ENCODE data around the gene ZGLP1.
A peak's percentile ranks its signal among the peaks of the same experiment; 100 is the strongest.

Gene ZGLP1

DNA sequence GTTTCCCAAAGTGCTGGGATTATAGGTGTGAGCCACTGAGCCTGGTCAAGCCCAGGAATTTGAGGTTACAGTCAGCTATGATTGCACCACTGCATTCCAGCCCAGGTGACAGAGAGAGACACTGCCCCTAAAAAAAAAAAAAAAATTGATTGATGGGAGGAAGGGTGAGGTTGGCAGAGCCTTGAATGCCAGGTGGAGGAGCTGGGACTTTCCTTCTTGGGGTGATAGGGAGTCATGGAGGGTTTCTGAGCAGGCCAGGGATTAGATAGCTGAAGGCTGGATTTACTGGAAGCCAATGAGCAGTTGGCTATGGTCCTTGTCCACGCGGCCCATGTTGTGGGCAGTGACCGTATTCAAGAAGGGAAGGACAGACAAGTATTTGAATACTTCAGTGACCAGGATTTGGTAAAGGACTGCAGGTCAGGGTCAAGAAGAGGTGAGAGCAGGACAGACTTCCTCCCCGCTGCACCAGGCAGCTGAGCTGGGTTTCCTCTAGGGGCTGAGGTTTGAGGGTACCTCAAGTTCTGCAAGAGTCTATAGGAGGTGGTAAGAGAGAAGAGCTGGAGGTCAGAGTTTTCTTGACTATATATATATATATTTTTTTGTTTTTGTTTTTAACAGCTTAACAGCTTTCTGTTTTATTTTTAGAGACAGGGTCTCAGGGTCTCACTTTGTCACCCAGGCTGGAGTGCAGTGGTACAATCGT is 29.7 kb downstream of the ZGLP1 start:
- no peak overlapping the region for H3K27ac ChIP-seq (ENCODE audit: low read depth, low read length)
- peaks cover 0 to 73% (median 40%) of the 10 kb centered on the region in 5 donors for H3K36me3 ChIP-seq (ENCODE audit: control insufficient read depth in 5 of 5, insufficient read depth in 5 of 5, low read length in 5 of 5)
- H3K27me3 ChIP-seq (ENCODE audit: control insufficient read depth in 5 of 5, insufficient read depth in 4 of 5, low read length in 5 of 5), result no peaks in the 10 kb centered on the region
- no peak overlapping the region for H3K9ac ChIP-seq (ENCODE audit: low read length in 5 of 5)
- no peak overlapping the region for H3K4me3 ChIP-seq (ENCODE audit: low read depth in 1 of 5, low read length in 5 of 5)
- H3K4me1 ChIP-seq (ENCODE audit: control insufficient read depth in 5 of 5, insufficient read depth in 5 of 5, low read length in 5 of 5), result peaks cover 0 to 3% (median 0%) of the 10 kb centered on the region in 5 donors
- no peaks in the 10 kb centered on the region for H3K9me3 ChIP-seq (ENCODE audit: control insufficient read depth in 5 of 5, low read length in 5 of 5)

DNA sequence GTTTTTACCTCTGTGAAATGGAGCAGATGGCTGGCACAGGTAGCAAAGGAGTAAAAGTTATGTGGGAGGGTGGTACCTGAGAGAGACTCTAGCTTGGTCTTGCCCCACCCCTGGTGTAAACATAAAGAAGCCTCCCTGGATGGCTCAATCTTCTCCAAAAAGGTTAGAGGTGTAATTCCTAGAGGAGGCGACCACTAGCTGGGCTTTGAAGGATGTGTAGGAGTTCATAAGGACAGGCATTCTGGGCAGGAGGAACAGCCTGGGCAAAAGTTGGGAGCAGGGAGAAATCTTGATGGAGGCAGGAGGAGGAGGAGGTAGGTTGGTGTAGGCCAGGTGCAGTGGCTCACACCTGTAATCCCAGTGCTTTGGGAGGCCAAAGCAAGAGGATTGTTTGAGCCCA is 30.7 kb downstream of the ZGLP1 start:
- Histone ChIP-seq H3K27ac (ENCODE audit: low read depth, low read length) (no peak overlapping the region), H3K9me3 (ENCODE audit: control insufficient read depth in 5 of 5, low read length in 5 of 5) (no peaks in the 10 kb centered on the region), H3K9ac (ENCODE audit: low read length in 5 of 5) (no peak overlapping the region), H3K4me3 (ENCODE audit: low read depth in 1 of 5, low read length in 5 of 5) (no peak overlapping the region), H3K4me1 (ENCODE audit: control insufficient read depth in 5 of 5, insufficient read depth in 5 of 5, low read length in 5 of 5) (peaks cover 0 to 4% (median 0%) of the 10 kb centered on the region in 5 donors), H3K27me3 (ENCODE audit: control insufficient read depth in 5 of 5, insufficient read depth in 4 of 5, low read length in 5 of 5) (no peaks in the 10 kb centered on the region), H3K36me3 (ENCODE audit: control insufficient read depth in 5 of 5, insufficient read depth in 5 of 5, low read length in 5 of 5) (peaks cover 0 to 70% (median 34%) of the 10 kb centered on the region in 5 donors)

DNA sequence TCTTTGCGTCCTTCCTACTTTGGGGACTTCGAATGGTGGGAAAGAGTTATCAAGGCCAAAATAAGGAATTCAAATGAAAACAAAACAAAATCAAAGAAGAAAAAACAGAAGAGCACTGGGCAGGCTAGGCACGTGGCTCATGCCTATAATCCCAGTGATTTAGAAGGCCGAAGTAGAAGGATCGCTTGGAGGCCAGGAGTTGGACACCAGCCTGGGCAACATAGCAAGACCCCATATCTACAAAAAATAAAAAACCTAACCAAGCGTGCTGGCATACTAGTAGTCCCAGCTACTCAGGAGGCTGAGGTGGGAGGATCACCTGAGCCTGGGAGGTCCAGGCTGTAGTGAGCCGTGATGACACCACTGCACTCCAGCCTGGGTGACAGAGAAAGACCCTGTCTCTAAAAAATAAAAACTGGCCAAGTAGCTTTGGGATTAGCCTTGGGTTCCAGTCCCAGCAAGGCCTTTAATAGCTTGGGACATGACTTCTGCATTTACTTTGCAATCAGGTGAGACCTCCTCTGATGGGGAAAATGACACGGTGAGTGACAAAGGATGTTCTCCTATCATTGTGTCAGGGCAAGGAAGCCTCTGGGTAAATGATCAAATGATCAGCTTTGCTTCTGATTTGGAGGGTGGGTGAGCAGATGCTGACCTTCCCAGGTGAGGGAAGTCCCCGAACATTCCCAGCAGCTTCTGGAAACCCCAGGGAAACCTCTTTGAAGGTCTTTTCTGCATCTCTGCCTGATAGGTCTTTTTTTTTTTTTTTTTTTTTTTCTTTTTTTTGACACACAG is 31.6 kb downstream of the ZGLP1 start:
- H3K9me3 ChIP-seq (ENCODE audit: control insufficient read depth in 5 of 5, low read length in 5 of 5), result no peaks in the 10 kb centered on the region

DNA sequence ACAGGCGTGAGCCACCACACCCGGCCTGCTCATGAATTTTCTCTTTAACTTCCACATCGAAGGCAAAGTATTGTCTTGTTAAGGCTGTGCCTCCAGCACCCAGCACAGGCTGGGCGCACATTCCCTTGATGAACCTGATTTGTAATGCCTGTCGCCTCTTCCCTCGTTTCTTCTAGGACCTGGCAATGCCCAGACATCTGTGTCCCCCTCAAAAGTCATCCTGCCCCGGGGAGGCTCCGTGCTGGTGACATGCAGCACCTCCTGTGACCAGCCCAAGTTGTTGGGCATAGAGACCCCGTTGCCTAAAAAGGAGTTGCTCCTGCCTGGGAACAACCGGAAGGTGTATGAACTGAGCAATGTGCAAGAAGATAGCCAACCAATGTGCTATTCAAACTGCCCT is 35.0 kb downstream of the ZGLP1 start:
- Histone ChIP-seq H3K4me3 (ENCODE audit: low read depth in 1 of 5, low read length in 5 of 5) (no peak overlapping the region), H3K27me3 (ENCODE audit: control insufficient read depth in 5 of 5, insufficient read depth in 4 of 5, low read length in 5 of 5) (peaks cover 0 to 16% (median 0%) of the 10 kb centered on the region in 5 donors), H3K9me3 (ENCODE audit: control insufficient read depth in 5 of 5, low read length in 5 of 5) (peaks cover 0 to 1% (median 0%) of the 10 kb centered on the region in 5 donors), H3K36me3 (ENCODE audit: control insufficient read depth in 5 of 5, insufficient read depth in 5 of 5, low read length in 5 of 5) (peaks cover 0 to 41% (median 24%) of the 10 kb centered on the region in 5 donors), H3K9ac (ENCODE audit: low read length in 5 of 5) (no peak overlapping the region), H3K4me1 (ENCODE audit: control insufficient read depth in 5 of 5, insufficient read depth in 5 of 5, low read length in 5 of 5) (peaks cover 10 to 38% (median 24%) of the 10 kb centered on the region in 5 donors), H3K27ac (ENCODE audit: low read depth, low read length) (no peak overlapping the region)

More for the DNA sequence above, 31.6 kb downstream of the ZGLP1 start:
- no peak overlapping the region for H3K9ac ChIP-seq (ENCODE audit: low read length in 5 of 5)
- no peaks in the 10 kb centered on the region for H3K27me3 ChIP-seq (ENCODE audit: control insufficient read depth in 5 of 5, insufficient read depth in 4 of 5, low read length in 5 of 5)
- peaks cover 0 to 60% (median 25%) of the 10 kb centered on the region in 5 donors for H3K36me3 ChIP-seq (ENCODE audit: control insufficient read depth in 5 of 5, insufficient read depth in 5 of 5, low read length in 5 of 5)
- H3K4me3 ChIP-seq (ENCODE audit: low read depth in 1 of 5, low read length in 5 of 5), result no peak overlapping the region
- peaks cover 0 to 5% (median under 1%) of the 10 kb centered on the region in 5 donors for H3K4me1 ChIP-seq (ENCODE audit: control insufficient read depth in 5 of 5, insufficient read depth in 5 of 5, low read length in 5 of 5)
- no peak overlapping the region for H3K27ac ChIP-seq (ENCODE audit: low read depth, low read length)

DNA sequence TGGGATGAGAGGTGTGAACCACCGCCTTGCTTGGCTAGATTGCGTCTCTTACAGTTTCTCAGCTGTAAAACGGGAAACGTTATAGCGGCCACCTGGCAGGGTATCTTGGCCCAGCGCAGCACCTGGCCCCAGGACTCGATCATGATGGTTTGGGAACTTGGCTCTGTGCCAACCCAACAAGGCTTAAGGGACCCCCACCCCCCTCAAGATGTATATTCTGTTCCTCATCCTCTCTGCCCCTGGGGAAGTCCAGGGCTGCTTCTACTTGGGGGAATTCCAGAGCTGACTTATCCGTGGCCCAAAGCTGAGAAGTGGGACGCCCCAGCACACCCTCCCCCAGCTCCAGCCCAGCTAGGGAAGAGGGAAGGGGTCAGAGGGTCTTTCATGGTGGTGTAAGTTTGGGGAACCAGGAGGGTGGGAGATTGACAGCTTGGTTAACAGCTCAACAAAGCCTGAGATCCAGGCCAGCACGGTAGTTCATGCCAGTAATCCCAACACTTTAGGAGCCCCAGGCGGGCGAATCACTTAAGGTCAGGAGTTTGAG is 38.0 kb downstream of the ZGLP1 start:
- Histone ChIP-seq H3K9ac (ENCODE audit: low read length in 5 of 5) (peak overlapping the region in 4 of 5 donors; percentile 65 to 83 (median 80)), H3K9me3 (ENCODE audit: control insufficient read depth in 5 of 5, low read length in 5 of 5) (peaks cover 0 to 3% (median 0%) of the 10 kb centered on the region in 5 donors), H3K36me3 (ENCODE audit: control insufficient read depth in 5 of 5, insufficient read depth in 5 of 5, low read length in 5 of 5) (peaks cover 0 to 16% (median 11%) of the 10 kb centered on the region in 5 donors), H3K4me3 (ENCODE audit: low read depth in 1 of 5, low read length in 5 of 5) (peak overlapping the region; percentile 61 to 82 (median 78)), H3K4me1 (ENCODE audit: control insufficient read depth in 5 of 5, insufficient read depth in 5 of 5, low read length in 5 of 5) (peaks cover 21 to 57% (median 35%) of the 10 kb centered on the region in 5 donors), H3K27ac (ENCODE audit: low read depth, low read length) (peak overlapping the region; percentile 88), H3K27me3 (ENCODE audit: control insufficient read depth in 5 of 5, insufficient read depth in 4 of 5, low read length in 5 of 5) (peaks cover 0 to 20% (median 0%) of the 10 kb centered on the region in 5 donors)

DNA sequence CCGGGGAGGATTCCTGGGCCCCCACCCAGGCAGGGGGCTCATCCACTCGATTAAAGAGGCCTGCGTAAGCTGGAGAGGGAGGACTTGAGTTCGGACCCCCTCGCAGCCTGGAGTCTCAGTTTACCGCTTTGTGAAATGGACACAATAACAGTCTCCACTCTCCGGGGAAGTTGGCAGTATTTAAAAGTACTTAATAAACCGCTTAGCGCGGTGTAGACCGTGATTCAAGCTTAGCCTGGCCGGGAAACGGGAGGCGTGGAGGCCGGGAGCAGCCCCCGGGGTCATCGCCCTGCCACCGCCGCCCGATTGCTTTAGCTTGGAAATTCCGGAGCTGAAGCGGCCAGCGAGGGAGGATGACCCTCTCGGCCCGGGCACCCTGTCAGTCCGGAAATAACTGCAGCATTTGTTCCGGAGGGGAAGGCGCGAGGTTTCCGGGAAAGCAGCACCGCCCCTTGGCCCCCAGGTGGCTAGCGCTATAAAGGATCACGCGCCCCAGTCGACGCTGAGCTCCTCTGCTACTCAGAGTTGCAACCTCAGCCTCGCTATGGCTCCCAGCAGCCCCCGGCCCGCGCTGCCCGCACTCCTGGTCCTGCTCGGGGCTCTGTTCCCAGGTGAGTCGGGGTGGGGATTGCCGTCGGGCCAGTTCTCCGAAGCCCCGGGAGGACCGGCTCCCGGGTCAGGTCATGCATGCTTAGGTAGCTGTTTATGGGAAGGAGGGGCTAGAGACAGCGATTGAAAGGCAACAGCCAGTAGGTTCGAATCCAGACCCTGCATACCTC is 38.8 kb downstream of the ZGLP1 start, which contains the start of gene ICAM1:
Gene ICAM1, plus strand, starts transcription at position 505 of the 779 bp plus-strand sequence. Its CDS starts 40 bp downstream, at position 545.
- peak within 1 kb of the TSS; percentile 70 to 87 (median 83) for H3K9ac ChIP-seq (ENCODE audit: low read length in 5 of 5)
- H3K4me1 ChIP-seq (ENCODE audit: control insufficient read depth in 5 of 5, insufficient read depth in 5 of 5, low read length in 5 of 5), result peaks cover 21 to 57% (median 35%) of the 10 kb centered on the region in 5 donors
- H3K27ac ChIP-seq (ENCODE audit: low read depth, low read length), result peak within 1 kb of the TSS; percentile 88
- H3K36me3 ChIP-seq (ENCODE audit: control insufficient read depth in 5 of 5, insufficient read depth in 5 of 5, low read length in 5 of 5), result peaks cover 0 to 13% (median 9%) of the 10 kb centered on the region in 5 donors
- peak within 1 kb of the TSS; percentile 61 to 82 (median 78) for H3K4me3 ChIP-seq (ENCODE audit: low read depth in 1 of 5, low read length in 5 of 5)
- peaks cover 0 to 20% (median 0%) of the 10 kb centered on the region in 5 donors for H3K27me3 ChIP-seq (ENCODE audit: control insufficient read depth in 5 of 5, insufficient read depth in 4 of 5, low read length in 5 of 5)
- peaks cover 0 to 3% (median 0%) of the 10 kb centered on the region in 5 donors for H3K9me3 ChIP-seq (ENCODE audit: control insufficient read depth in 5 of 5, low read length in 5 of 5)

DNA sequence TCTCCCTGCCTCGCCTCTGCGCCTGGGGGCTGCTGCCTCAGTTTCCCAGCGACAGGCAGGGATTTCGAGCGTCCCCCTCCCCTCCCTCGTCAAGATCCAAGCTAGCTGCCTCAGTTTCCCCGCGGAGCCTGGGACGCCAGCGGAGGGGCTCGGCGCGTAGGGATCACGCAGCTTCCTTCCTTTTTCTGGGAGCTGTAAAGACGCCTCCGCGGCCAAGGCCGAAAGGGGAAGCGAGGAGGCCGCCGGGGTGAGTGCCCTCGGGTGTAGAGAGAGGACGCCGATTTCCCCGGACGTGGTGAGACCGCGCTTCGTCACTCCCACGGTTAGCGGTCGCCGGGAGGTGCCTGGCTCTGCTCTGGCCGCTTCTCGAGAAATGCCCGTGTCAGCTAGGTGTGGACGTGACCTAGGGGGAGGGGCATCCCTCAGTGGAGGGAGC is 39.4 kb downstream of the ZGLP1 start:
- peaks cover 0 to 3% (median 0%) of the 10 kb centered on the region in 5 donors for H3K9me3 ChIP-seq (ENCODE audit: control insufficient read depth in 5 of 5, low read length in 5 of 5)
- peak overlapping the region; percentile 42 to 82 (median 78) for H3K4me3 ChIP-seq (ENCODE audit: low read depth in 1 of 5, low read length in 5 of 5)
- H3K27ac ChIP-seq (ENCODE audit: low read depth, low read length), result peak overlapping the region; percentile 88
- H3K4me1 ChIP-seq (ENCODE audit: control insufficient read depth in 5 of 5, insufficient read depth in 5 of 5, low read length in 5 of 5), result peaks cover 21 to 57% (median 35%) of the 10 kb centered on the region in 5 donors
- H3K9ac ChIP-seq (ENCODE audit: low read length in 5 of 5), result peak overlapping the region; percentile 70 to 87 (median 83)
- peaks cover 0 to 13% (median 7%) of the 10 kb centered on the region in 5 donors for H3K36me3 ChIP-seq (ENCODE audit: control insufficient read depth in 5 of 5, insufficient read depth in 5 of 5, low read length in 5 of 5)
- H3K27me3 ChIP-seq (ENCODE audit: control insufficient read depth in 5 of 5, insufficient read depth in 4 of 5, low read length in 5 of 5), result peaks cover 0 to 20% (median 0%) of the 10 kb centered on the region in 5 donors

DNA sequence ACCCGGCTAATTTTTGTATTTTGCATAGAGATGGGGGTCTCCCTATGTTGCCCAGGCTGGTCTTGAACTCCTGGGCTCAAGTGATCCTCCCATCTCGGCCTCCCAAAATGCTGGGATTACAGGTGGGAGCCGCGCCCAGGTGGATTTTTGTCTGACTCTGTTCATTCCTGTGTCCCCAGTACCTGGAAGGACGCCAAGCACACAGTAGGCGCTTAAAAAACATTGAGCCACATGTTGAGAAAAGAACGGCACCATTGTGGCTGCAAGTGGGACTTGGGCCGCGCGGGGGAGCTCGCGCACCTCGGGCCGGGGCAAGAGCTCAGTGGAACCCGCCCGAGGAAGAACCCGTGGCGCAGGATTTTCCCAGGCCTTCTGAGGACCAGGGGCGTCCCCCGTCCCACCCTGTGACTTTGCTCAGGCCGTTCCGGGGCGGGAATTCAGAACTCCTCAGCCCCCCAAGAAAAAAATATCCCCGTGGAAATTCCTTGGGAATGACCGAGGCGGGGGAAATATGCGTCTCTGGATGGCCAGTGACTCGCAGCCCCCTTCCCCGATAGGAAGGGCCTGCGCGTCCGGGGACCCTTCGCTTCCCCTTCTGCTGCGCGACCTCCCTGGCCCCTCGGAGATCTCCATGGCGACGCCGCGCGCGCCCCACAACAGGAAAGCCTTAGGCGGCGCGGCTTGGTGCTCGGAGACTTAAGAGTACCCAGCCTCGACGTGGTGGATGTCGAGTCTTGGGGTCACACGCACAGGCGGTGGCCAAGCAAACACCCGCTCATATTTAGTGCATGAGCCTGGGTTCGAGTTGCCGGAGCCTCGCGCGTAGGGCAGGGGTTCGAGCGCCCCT is 40.1 kb downstream of the ZGLP1 start:
- H3K9ac ChIP-seq (ENCODE audit: low read length in 5 of 5), result peak overlapping the region; percentile 70 to 87 (median 83)
- H3K4me1 ChIP-seq (ENCODE audit: control insufficient read depth in 5 of 5, insufficient read depth in 5 of 5, low read length in 5 of 5), result peaks cover 21 to 53% (median 35%) of the 10 kb centered on the region in 5 donors

More for the DNA sequence above, 40.1 kb downstream of the ZGLP1 start:
- H3K36me3 ChIP-seq (ENCODE audit: control insufficient read depth in 5 of 5, insufficient read depth in 5 of 5, low read length in 5 of 5), result peaks cover 0 to 8% (median 2%) of the 10 kb centered on the region in 5 donors
- H3K27ac ChIP-seq (ENCODE audit: low read depth, low read length), result peak overlapping the region; percentile 88
- peaks cover 0 to 20% (median 0%) of the 10 kb centered on the region in 5 donors for H3K27me3 ChIP-seq (ENCODE audit: control insufficient read depth in 5 of 5, insufficient read depth in 4 of 5, low read length in 5 of 5)
- H3K9me3 ChIP-seq (ENCODE audit: control insufficient read depth in 5 of 5, low read length in 5 of 5), result peaks cover 0 to 3% (median 0%) of the 10 kb centered on the region in 5 donors
- H3K4me3 ChIP-seq (ENCODE audit: low read depth in 1 of 5, low read length in 5 of 5), result peak overlapping the region in 4 of 5 donors; percentile 61 to 82 (median 78)
